Spleen (tissue), 11 donors: Measurements from ENCODE around the gene ATP13A1. TPM values are rescaled to one million over a fixed set of nuclear protein-coding genes. Genes with fewer than 3 reads are reported as not detected.
"Not testable (repeated sequence)": the region's sequence is repeated elsewhere in the genome, so short reads cannot be mapped to it uniquely, and the experiment has no call there.

Experiments
- DNase-seq: peaks from one replicate; pipeline ENCODE4 v3.0.0-alpha.2; 2020
- H3K27ac ChIP-seq, 8 donors: fragments of 200-600 bp; sonication (generic) in 7 of 8; 1 replicate in 4 of 8; 2 replicates in 4 of 8; pipeline versions ENCODE4 v1.5.0 to v1.8.0; 2016 to 2021; ENCODE audit warnings: inconsistent platforms in 4 of 8, mild to moderate bottlenecking in 4 of 8, moderate library complexity in 1 of 8
- H3K27me3 ChIP-seq, 7 donors: fragments of 200-600 bp; sonication (generic) in 6 of 7; replicated peaks in 1 of 7; 1 replicate in 4 of 7; 2 replicates in 3 of 7; pipeline versions ENCODE4 v1.5.0 to v1.8.0; 2016 to 2021; ENCODE audit warnings: inconsistent platforms in 3 of 7, mild to moderate bottlenecking in 1 of 7
- H3K36me3 ChIP-seq, 6 donors: fragments of 200-600 bp; sonication (generic) in 5 of 6; 1 replicate in 4 of 6; 2 replicates in 2 of 6; pipeline versions ENCODE4 v1.5.0 to v1.8.0; 2016 to 2021; ENCODE audit warnings: inconsistent platforms in 2 of 6
- H3K4me1 ChIP-seq, 6 donors: fragments of 200-600 bp; sonication (generic) in 5 of 6; 1 replicate in 3 of 6; 2 replicates in 3 of 6; pipeline versions ENCODE4 v1.5.0 to v1.8.0; 2016 to 2021; ENCODE audit warnings: inconsistent platforms in 3 of 6
- H3K4me3 ChIP-seq, 8 donors: fragments of 200-600 bp; sonication (generic) in 7 of 8; 1 replicate in 4 of 8; 2 replicates in 4 of 8; pipeline versions ENCODE4 v1.5.0 to v1.8.0; 2016 to 2021; ENCODE audit warnings: inconsistent platforms in 4 of 8, mild to moderate bottlenecking in 4 of 8, moderate library complexity in 2 of 8
- H3K9me3 ChIP-seq, 8 donors: fragments of 200-600 bp; sonication (generic) in 7 of 8; 1 replicate in 4 of 8; 2 replicates in 4 of 8; pipeline versions ENCODE4 v1.5.0 to v1.8.0; 2016 to 2021; ENCODE audit warnings: inconsistent platforms in 4 of 8
- CTCF ChIP-seq, 11 experiments: fragments of 200-600 bp in 7 of 11; fragments of 450-650 bp in 4 of 11; sonication (generic) in 4 of 11; IDR thresholded peaks in 8 of 11; conservative IDR thresholded peaks in 3 of 11; 1 replicate in 7 of 11; 2 replicates in 4 of 11; pipeline versions ENCODE4 v1.4.0 to v1.8.0; 2016 to 2021; ENCODE audit warnings: antibody characterized with exemption in 11 of 11, inconsistent platforms in 4 of 11, mild to moderate bottlenecking in 1 of 11
- POLR2A ChIP-seq, 3 donors: fragments of 450-650 bp; IDR thresholded peaks; one replicate each; pipeline ENCODE4 v1.5.1; 2017; ENCODE audit warnings: antibody characterized with exemption in 3 of 3, mild to moderate bottlenecking in 1 of 3
- POLR2AphosphoS5 ChIP-seq, 3 donors: sonication (generic); formaldehyde crosslinking; IDR thresholded peaks; one replicate each; pipeline ENCODE4 v1.5.1; 2017; ENCODE audit warnings: antibody characterized with exemption in 3 of 3
- WGBS, 5 donors: extraction: QIAGEN DNeasy Blood & Tissue Kit in 3 of 5; methylation state at CpG; one replicate each; pipeline versions ENCODE4 v1.1.5 to v1.1.7; 2013 to 2018; 5-methylcytosine and 5-hydroxymethylcytosine counted together
- intact Hi-C: fragments of 100-400 bp; cut with DNase I; formaldehyde crosslinking; loops from one replicate; pipeline ENCODE4 v1.15.0; 2023; ENCODE audit warnings: low total_unique reads
- polyA plus RNA-seq, 3 donors: library from polyadenylated mRNA; stranded (reverse); fragments of 200-250 nt; gene quantifications; one replicate each; pipeline ENCODE4 v1.2.1, GENCODE V29; 2013
- total RNA-seq, 7 donors: library from RNA; depleted of rRNA in 3 of 7; stranded (reverse); fragments of >200 nt in 3 of 7; fragmentation: NEBNext Ultra II Directional in 4 of 7; extraction: Animal tissue kit (Norgen Biotek cat#: 25700) in 4 of 7; gene quantifications; one replicate each; pipeline versions ENCODE4 v1.1.0 to v1.2.1, GENCODE V29; 2016 to 2021
- donor health status: healthy with polysubstance abuse.
- donor health status: DM: no; HTN: no; CAD: no; lungs with moderate emphysema.
- donor health status: DM: no; HTN: no; CAD: no.
- donor health status: Bipolar disorder and iron deficiency.
- donor health status: healthy.
- donor health status: DM: no; HTN: no; CAD: no.
- donor health status: DM: yes; HTN: yes; CAD: no.

The ATP13A1 gene
- total and polyA plus RNA-seq, 10 donors = 39.7 to 301 (median 99.7) TPM

- intact Hi-C loops = no loop called here
- peaks cover 0 to 13% (median 0%) of the 10 kb centered on the region in 7 donors for H3K27me3 ChIP-seq
- H3K9me3 ChIP-seq = no peaks in the 10 kb centered on the region
- no peak overlapping the region for H3K4me3 ChIP-seq
- no peaks in the 10 kb centered on the region for H3K36me3 ChIP-seq
- TF ChIP-seq POLR2A (IDR thresholded peaks at IDR 0.05) = no peak
- TF ChIP-seq CTCF (IDR thresholded peaks at IDR 0.05 in 8 of 11, conservative IDR thresholded peaks at IDR 0.05 in 3 of 11) = no peak
- no peak for TF ChIP-seq POLR2AphosphoS5 (IDR thresholded peaks at IDR 0.05)
- peak overlapping the region in 1 of 8 donors; percentile 22 for H3K27ac ChIP-seq
- WGBS, 5 donors = 66 to 90% (median 81%) methylated on average over 3 of the region's 3 CpGs
- no peak for DNase-seq
- peaks cover 0 to 37% (median 17%) of the 10 kb centered on the region in 6 donors for H3K4me1 ChIP-seq
These were observed 48.4 kb downstream of the ATP13A1 start for GRCh38 chr19:19615086-19615485.

- Histone ChIP-seq H3K27ac (no peak overlapping the region), H3K27me3 (peaks cover 0 to 13% (median 0%) of the 10 kb centered on the region in 7 donors), H3K9me3 (no peaks in the 10 kb centered on the region), H3K4me3 (no peak overlapping the region), H3K4me1 (peaks cover 0 to 28% (median 8%) of the 10 kb centered on the region in 6 donors), H3K36me3 (no peaks in the 10 kb centered on the region)
- WGBS, 5 donors = 89 to 94% (median 94%) methylated on average over 4 of the region's 4 CpGs
- intact Hi-C loops = no loop called here
- TF ChIP-seq POLR2AphosphoS5 (IDR thresholded peaks at IDR 0.05) (no peak), POLR2A (IDR thresholded peaks at IDR 0.05) (no peak), CTCF (IDR thresholded peaks at IDR 0.05 in 8 of 11, conservative IDR thresholded peaks at IDR 0.05 in 3 of 11) (no peak)
- DNase-seq = no peak
These were observed 50.0 kb downstream of the ATP13A1 start for GRCh38 chr19:19613506-19613905.

- 86 to 92% (median 91%) methylated on average over 10 of the region's 10 CpGs for WGBS, 5 donors
- no peak for DNase-seq
- no peaks in the 10 kb centered on the region for H3K36me3 ChIP-seq
- peaks cover 0 to 13% (median 0%) of the 10 kb centered on the region in 6 donors for H3K4me1 ChIP-seq
- intact Hi-C loops = no loop called here
- H3K4me3 ChIP-seq = no peak overlapping the region
- no peak overlapping the region for H3K27ac ChIP-seq
- TF ChIP-seq POLR2AphosphoS5 (IDR thresholded peaks at IDR 0.05) (no peak), POLR2A (IDR thresholded peaks at IDR 0.05) (no peak), CTCF (IDR thresholded peaks at IDR 0.05 in 8 of 11, conservative IDR thresholded peaks at IDR 0.05 in 3 of 11) (no peak)
- no peaks in the 10 kb centered on the region for H3K9me3 ChIP-seq
- no peaks in the 10 kb centered on the region for H3K27me3 ChIP-seq
These were observed 52.9 kb downstream of the ATP13A1 start for GRCh38 chr19:19610376-19611202.

- H3K36me3 ChIP-seq, intact Hi-C loops, H3K4me3 ChIP-seq, H3K27me3 ChIP-seq, DNase-seq, H3K9me3 ChIP-seq: not testable (repeated sequence)
- Histone ChIP-seq H3K4me1 (peaks cover 0 to 24% (median 0%) of the 10 kb centered on the region in 6 donors), H3K27ac (peak overlapping the region in 3 of 8 donors; percentile 9 to 48 (median 21))
- 90 to 98% (median 95%) methylated on average over 8 of the region's 8 CpGs for WGBS, 5 donors
These were observed 56.8 kb downstream of the ATP13A1 start for GRCh38 chr19:19606686-19607085.
